HG03457 (cell line): ENCODE data around the gene TRMT10C.
A peak's percentile ranks its signal among the peaks of the same experiment; 100 is the strongest.
"Not testable (repeated sequence)": the region's sequence is repeated elsewhere in the genome, so short reads cannot be mapped to it uniquely, and the experiment has no call there.

ENCODE experiments used
- ATAC-seq: cut with Tn5 transposase; IDR thresholded peaks from one replicate; pipeline ENCODE4 v1.9.1; 2021; ENCODE audit warnings: moderate number of reproducible peaks; ENCODE audit not compliant: unreplicated experiment

Gene TRMT10C

GRCh38 chr3:101548527-101549105, 13.1 kb upstream of the TRMT10C start:
- no peak for ATAC-seq

- no peak for ATAC-seq
Observed at GRCh38 chr3:101549473-101549872, 12.2 kb upstream of the TRMT10C start.

GRCh38 chr3:101551359-101552081, 10.1 kb upstream of the TRMT10C start:
- not testable (repeated sequence) for ATAC-seq

GRCh38 chr3:101553381-101553780, 8.3 kb upstream of the TRMT10C start:
- ATAC-seq, result not testable (repeated sequence)

GRCh38 chr3:101556064-101556463, 5.6 kb upstream of the TRMT10C start:
- no peak for ATAC-seq

GRCh38 chr3:101567528-101568317, 6.1 kb downstream of the TRMT10C start:
- no peak for ATAC-seq

- ATAC-seq, result no peak
Observed at GRCh38 chr3:101571028-101571895, 9.6 kb downstream of the TRMT10C start.

- ATAC-seq, result peak; percentile 81
Observed at GRCh38 chr3:101573449-101574387, 12.1 kb downstream of the TRMT10C start, which contains the start of gene PCNP. TSS of gene PCNP (plus strand) at chr3:101574180. CDS start at chr3:101574216, 36 bp downstream.

GRCh38 chr3:101574388-101575112, 12.9 kb downstream of the TRMT10C start:
- peak; percentile 38 for ATAC-seq

- no peak for ATAC-seq
Observed at GRCh38 chr3:101577286-101577685, 15.6 kb downstream of the TRMT10C start.

- ATAC-seq, result no peak
Observed at GRCh38 chr3:101588616-101589015, 26.9 kb downstream of the TRMT10C start.

GRCh38 chr3:101591071-101591470, 29.4 kb downstream of the TRMT10C start:
- no peak for ATAC-seq

- ATAC-seq, result no peak
Observed at GRCh38 chr3:101602731-101603130, 41.1 kb downstream of the TRMT10C start.

GRCh38 chr3:101603184-101603583, 41.5 kb downstream of the TRMT10C start:
- ATAC-seq, result no peak

GRCh38 chr3:101605398-101605797, 43.7 kb downstream of the TRMT10C start:
- ATAC-seq, result not testable (repeated sequence)

GRCh38 chr3:101611023-101611422, 49.4 kb downstream of the TRMT10C start:
- ATAC-seq, result no peak

- ATAC-seq, result not testable (repeated sequence)
Observed at GRCh38 chr3:101613014-101613413, 51.3 kb downstream of the TRMT10C start.

- no peak for ATAC-seq
Observed at GRCh38 chr3:101615525-101615924, 53.9 kb downstream of the TRMT10C start.
